Suppressor macrophage treated with lipopolysaccharide for 1 hour (primary cell): ENCODE data around the gene EPSTI1.
A peak's percentile ranks its signal among the peaks of the same experiment; 100 is the strongest.

Experiments
- DNase-seq, 3 donors: peaks; one replicate each; pipeline ENCODE4 v3.0.0-alpha.2; 2020 to 2022

The EPSTI1 gene

GRCh38 chr13:42969565-42970172 is 22.4 kb downstream of the EPSTI1 start:
- peak; percentile 80 to 91 (median 87) for DNase-seq

- DNase-seq, result no peak
Observed at GRCh38 chr13:42968906-42969305, 23.1 kb downstream of the EPSTI1 start.

GRCh38 chr13:42967660-42968059 is 24.4 kb downstream of the EPSTI1 start:
- no peak for DNase-seq

GRCh38 chr13:42965281-42965680 is 26.8 kb downstream of the EPSTI1 start:
- no peak for DNase-seq

GRCh38 chr13:42964761-42965161 is 27.3 kb downstream of the EPSTI1 start:
- DNase-seq, result no peak

- no peak for DNase-seq
Observed at GRCh38 chr13:42959615-42960014, 32.4 kb downstream of the EPSTI1 start.

- DNase-seq, result no peak
Observed at GRCh38 chr13:42957881-42958280, 34.2 kb downstream of the EPSTI1 start.

GRCh38 chr13:42950181-42950580 is 41.9 kb downstream of the EPSTI1 start:
- DNase-seq, result no peak

- DNase-seq, result no peak
Observed at GRCh38 chr13:42947925-42948324, 44.1 kb downstream of the EPSTI1 start.

- peak in 1 of 3 donors; percentile 17 for DNase-seq
Observed at GRCh38 chr13:42946927-42947326, 45.1 kb downstream of the EPSTI1 start.

- DNase-seq, result no peak
Observed at GRCh38 chr13:42929886-42930535, 62.0 kb downstream of the EPSTI1 start.

GRCh38 chr13:42926555-42926954 is 65.5 kb downstream of the EPSTI1 start:
- no peak for DNase-seq

- no peak for DNase-seq
Observed at GRCh38 chr13:42926043-42926442, 66.0 kb downstream of the EPSTI1 start.

- DNase-seq, result no peak
Observed at GRCh38 chr13:42925626-42926025, 66.4 kb downstream of the EPSTI1 start.

- no peak for DNase-seq
Observed at GRCh38 chr13:42924344-42924743, 67.7 kb downstream of the EPSTI1 start.

- no peak for DNase-seq
Observed at GRCh38 chr13:42907745-42908144, 84.3 kb downstream of the EPSTI1 start.

- DNase-seq, result no peak
Observed at GRCh38 chr13:42906257-42906656, 85.8 kb downstream of the EPSTI1 start.

GRCh38 chr13:42905579-42905978 is 86.5 kb downstream of the EPSTI1 start:
- DNase-seq, result no peak

GRCh38 chr13:42899266-42899665 is 92.8 kb downstream of the EPSTI1 start:
- DNase-seq, result no peak

- peak; percentile 65 to 85 (median 69) for DNase-seq
Observed at GRCh38 chr13:42895776-42896175, 96.3 kb downstream of the EPSTI1 start.

GRCh38 chr13:42894765-42895243 is 97.2 kb downstream of the EPSTI1 start:
- DNase-seq, result no peak

GRCh38 chr13:42893214-42893671 is 98.8 kb downstream of the EPSTI1 start:
- DNase-seq, result peak in 2 of 3 donors; percentile 14 to 35

- peak; percentile 56 to 90 (median 90) for DNase-seq
Observed at GRCh38 chr13:42892760-42893159, 99.3 kb downstream of the EPSTI1 start.

- DNase-seq, result no peak
Observed at GRCh38 chr13:42891591-42891990, 100.5 kb downstream of the EPSTI1 start.

- no peak for DNase-seq
Observed at GRCh38 chr13:42885325-42885724, 106.7 kb downstream of the EPSTI1 start.
